ENCODE results near the gene DLG2. TPM values are rescaled to one million over a fixed set of nuclear protein-coding genes. Genes with fewer than 3 reads are reported as not detected.

Gene DLG2
- polyA plus RNA-seq, 3 donors: 0.24 to 0.39 TPM; not detected in 1

- no peak overlapping the region for H3K27ac Mint-ChIP-seq
- Histone ChIP-seq H4K20me1 (ENCODE audit: insufficient read depth, low read length) (no peaks in the 10 kb centered on the region), H3K27me3 (ENCODE audit: control insufficient read depth in 2 of 2, insufficient read depth in 2 of 2, low read length in 2 of 2) (no peaks in the 10 kb centered on the region), H3K4me1 (ENCODE audit: control insufficient read depth in 1 of 2, insufficient read depth in 2 of 2, low read length in 2 of 2) (no peaks in the 10 kb centered on the region), H3K9me3 (replicated peaks in 1 of 2; ENCODE audit: control insufficient read depth in 1 of 2, insufficient read depth in 1 of 2, low read length in 2 of 2) (no peaks in the 10 kb centered on the region), H3K27ac (ENCODE audit: low read depth in 1 of 2, low read length in 2 of 2) (no peak overlapping the region), H3K9ac (ENCODE audit: insufficient read depth, low read length, poor library complexity, severe bottlenecking) (no peak overlapping the region), H3K4me2 (replicated peaks; ENCODE audit: extremely low read depth, low read length, poor library complexity, severe bottlenecking) (no peak overlapping the region), H3K79me2 (ENCODE audit: insufficient read depth, low read length) (no peaks in the 10 kb centered on the region), H2AFZ (ENCODE audit: insufficient read depth, low read depth, low read length, poor library complexity, severe bottlenecking) (no peak overlapping the region), H3K36me3 (replicated peaks in 1 of 2; ENCODE audit: control insufficient read depth in 1 of 2, insufficient read depth in 2 of 2, low read length in 2 of 2) (no peaks in the 10 kb centered on the region), H3K4me3 (replicated peaks in 1 of 3; ENCODE audit: low read depth in 2 of 3, low read length in 3 of 3) (no peak overlapping the region)
- H3K4me3 Mint-ChIP-seq: no peak overlapping the region
- no peaks in the 10 kb centered on the region for H3K27me3 Mint-ChIP-seq (ENCODE audit: low read depth in 3 of 3)
- no peaks in the 10 kb centered on the region for H3K36me3 Mint-ChIP-seq
- intact Hi-C loops (cut with micrococcal nuclease): no loop called here
- DNase-seq: no peak
- H3K9me3 Mint-ChIP-seq: peaks cover 0 to 2% (median 0%) of the 10 kb centered on the region in 7 donors
- WGBS (ENCODE audit: insufficient coverage): no CpG with 5 or more reads among the region's 3 CpGs
- no peak for TF ChIP-seq CTCF (IDR thresholded peaks at IDR 0.05)
- no peaks in the 10 kb centered on the region for H3K4me1 Mint-ChIP-seq
These were observed 1484.7 kb downstream of the DLG2 start for GRCh38 chr11:84142411-84142810.

GRCh38 chr11:84140386-84141169 is 1486.6 kb downstream of the DLG2 start:
- Histone ChIP-seq H3K9me3 (replicated peaks in 1 of 2; ENCODE audit: control insufficient read depth in 1 of 2, insufficient read depth in 1 of 2, low read length in 2 of 2) (no peaks in the 10 kb centered on the region), H3K4me2 (replicated peaks; ENCODE audit: extremely low read depth, low read length, poor library complexity, severe bottlenecking) (no peak overlapping the region), H3K27ac (ENCODE audit: low read depth in 1 of 2, low read length in 2 of 2) (no peak overlapping the region), H3K9ac (ENCODE audit: insufficient read depth, low read length, poor library complexity, severe bottlenecking) (no peak overlapping the region), H3K4me3 (replicated peaks in 1 of 3; ENCODE audit: low read depth in 2 of 3, low read length in 3 of 3) (no peak overlapping the region), H2AFZ (ENCODE audit: insufficient read depth, low read depth, low read length, poor library complexity, severe bottlenecking) (no peak overlapping the region), H4K20me1 (ENCODE audit: insufficient read depth, low read length) (no peaks in the 10 kb centered on the region), H3K27me3 (ENCODE audit: control insufficient read depth in 2 of 2, insufficient read depth in 2 of 2, low read length in 2 of 2) (no peaks in the 10 kb centered on the region), H3K4me1 (ENCODE audit: control insufficient read depth in 1 of 2, insufficient read depth in 2 of 2, low read length in 2 of 2) (no peaks in the 10 kb centered on the region), H3K36me3 (replicated peaks in 1 of 2; ENCODE audit: control insufficient read depth in 1 of 2, insufficient read depth in 2 of 2, low read length in 2 of 2) (no peaks in the 10 kb centered on the region), H3K79me2 (ENCODE audit: insufficient read depth, low read length) (no peaks in the 10 kb centered on the region)
- Mint-ChIP-seq H3K27me3 (ENCODE audit: low read depth in 3 of 3) (no peaks in the 10 kb centered on the region), H3K27ac (no peak overlapping the region), H3K4me3 (no peak overlapping the region), H3K4me1 (no peaks in the 10 kb centered on the region), H3K9me3 (peaks cover 0 to 2% (median 0%) of the 10 kb centered on the region in 7 donors), H3K36me3 (no peaks in the 10 kb centered on the region)
- intact Hi-C loops (cut with micrococcal nuclease): no loop called here
- DNase-seq: no peak
- no peak for TF ChIP-seq CTCF (IDR thresholded peaks at IDR 0.05)
- WGBS (ENCODE audit: insufficient coverage): no CpG with 5 or more reads among the region's 4 CpGs

Measured in CD14-positive monocyte (primary cell).